Measurements from ENCODE around the gene PIGH.

DNA sequence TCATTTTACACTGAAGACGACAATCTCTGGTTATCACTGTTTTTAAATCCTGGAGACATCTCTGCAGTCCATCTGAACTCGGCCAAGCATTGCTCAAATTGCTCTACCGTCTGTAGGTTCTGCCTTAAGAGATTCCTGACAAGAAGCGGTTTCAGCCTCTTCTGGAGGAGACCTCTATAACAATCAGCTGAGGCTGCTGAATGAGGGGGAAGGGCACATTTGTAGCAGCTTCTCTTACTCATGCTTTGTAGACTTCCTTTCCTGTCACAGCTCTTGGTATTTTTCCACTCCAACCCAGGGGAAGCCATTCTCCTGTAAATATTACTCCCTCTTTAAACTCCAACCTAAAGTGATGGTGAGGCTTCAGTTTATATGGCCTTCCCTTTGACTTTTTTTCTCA, 22.6 kb upstream of the PIGH start:
- TF ChIP-seq POLR2AphosphoS5 (IDR thresholded peaks at IDR 0.05) (no peak), CTCF (IDR thresholded peaks at IDR 0.05; ENCODE audit: poor library complexity, severe bottlenecking) (no peak), MXI1 (conservative IDR thresholded peaks at IDR 0.05; ENCODE audit: poor library complexity, severe bottlenecking) (no peak), RAD21 (conservative IDR thresholded peaks at IDR 0.05) (no peak)
